ENCODE measurements around the gene FAM118A. TPM values are rescaled to one million over a fixed set of nuclear protein-coding genes. Genes with fewer than 3 reads are reported as not detected.
A peak's percentile ranks its signal among the peaks of the same experiment; 100 is the strongest.

The FAM118A gene
- total RNA-seq, 5 donors from 2014 or later (not counting 1 experiment from before 2014, with no cell fraction given) = 53.5 to 394 (median 154) TPM

GRCh38 chr22:45318168-45318557, 8.4 kb downstream of the FAM118A start:
- Mint-ChIP-seq H3K4me3 (peak overlapping the region; percentile 78 to 84 (median 80)), H3K36me3 (peaks cover 17% of the 10 kb centered on the region), H3K27ac (peak overlapping the region; percentile 98 to 99), H3K4me1 (peaks cover 89 to 97% (median 92%) of the 10 kb centered on the region in 3 donors), H3K9me3 (no peaks in the 10 kb centered on the region), H3K27me3 (no peaks in the 10 kb centered on the region)
- Histone ChIP-seq H3K27me3 (replicated peaks in 1 of 2; ENCODE audit: control insufficient read depth in 2 of 2, extremely low read depth in 1 of 2, insufficient read depth in 2 of 2, low read length in 1 of 2) (no peaks in the 10 kb centered on the region), H3K4me1 (ENCODE audit: control insufficient read depth in 1 of 2, extremely low read depth in 1 of 2, insufficient read depth in 2 of 2, low read length in 2 of 2) (peaks cover 16 to 66% of the 10 kb centered on the region in 2 experiments), H3K4me3 (ENCODE audit: control insufficient read depth in 1 of 2, extremely low read depth in 1 of 2, low read length in 1 of 2) (peak overlapping the region; percentile 15 to 40), H3K9me3 (no peaks in the 10 kb centered on the region), H3K36me3 (ENCODE audit: control insufficient read depth in 2 of 2, extremely low read depth in 1 of 2, insufficient read depth in 1 of 2, low read length in 1 of 2) (peaks cover 3 to 11% of the 10 kb centered on the region in 2 donors), H3K27ac (ENCODE audit: low read length) (peak overlapping the region; percentile 98)
- peak; percentile 75 to 97 (median 92) for DNase-seq
- ChIA-PET CTCF (interaction anchor here in 1 of 2 donors (1.1 kb wide), 1 partner anchor 79 kb away, joined by 3 read pairs; no protein-coding TSS in a partner anchor), POLR2A (interaction anchor here (0.6 to 1.8 kb wide), 2 partner anchors 16 to 17 kb away, joined by 3 to 4 read pairs; no protein-coding TSS in a partner anchor)
- peak; percentile 75 to 87 (median 84) for ATAC-seq (replicated peaks in 1 of 4)
- 2% methylated on average over 8 of the region's 8 CpGs for WGBS (ENCODE audit: insufficient coverage)

GRCh38 chr22:45318558-45319323, 9.0 kb downstream of the FAM118A start:
- Histone ChIP-seq H3K27me3 (replicated peaks in 1 of 2; ENCODE audit: control insufficient read depth in 2 of 2, extremely low read depth in 1 of 2, insufficient read depth in 2 of 2, low read length in 1 of 2) (no peaks in the 10 kb centered on the region), H3K36me3 (ENCODE audit: control insufficient read depth in 2 of 2, extremely low read depth in 1 of 2, insufficient read depth in 1 of 2, low read length in 1 of 2) (peaks cover 6 to 17% of the 10 kb centered on the region in 2 donors), H3K4me1 (ENCODE audit: control insufficient read depth in 1 of 2, extremely low read depth in 1 of 2, insufficient read depth in 2 of 2, low read length in 2 of 2) (peaks cover 16 to 66% of the 10 kb centered on the region in 2 experiments), H3K4me3 (ENCODE audit: control insufficient read depth in 1 of 2, extremely low read depth in 1 of 2, low read length in 1 of 2) (peak overlapping the region; percentile 15 to 40), H3K9me3 (no peaks in the 10 kb centered on the region), H3K27ac (ENCODE audit: low read length) (peak overlapping the region; percentile 98)
- Mint-ChIP-seq H3K36me3 (peaks cover 23% of the 10 kb centered on the region), H3K27me3 (no peaks in the 10 kb centered on the region), H3K4me3 (peak overlapping the region; percentile 78 to 84 (median 80)), H3K4me1 (peaks cover 90 to 97% (median 94%) of the 10 kb centered on the region in 3 donors), H3K9me3 (no peaks in the 10 kb centered on the region), H3K27ac (peak overlapping the region; percentile 98 to 99)
- CTCF ChIA-PET = interaction anchor here in 1 of 2 donors (1.1 kb wide), 1 partner anchor 79 kb away, joined by 3 read pairs; no protein-coding TSS in a partner anchor
- POLR2A ChIA-PET = interaction anchor here (0.5 to 1.8 kb wide), 4 partner anchors 8 to 22 kb away, joined by 3 to 4 read pairs (median 3); no protein-coding TSS in a partner anchor
- DNase-seq (peak in 34 of 35 experiments; percentile 27 to 90 (median 60)), ATAC-seq (replicated peaks in 1 of 4) (peak; percentile 76 to 82 (median 78))
- 3% methylated on average over 8 of the region's 12 CpGs for WGBS (ENCODE audit: insufficient coverage)

- Histone ChIP-seq H3K27ac (ENCODE audit: low read length) (peak overlapping the region; percentile 98), H3K4me3 (ENCODE audit: control insufficient read depth in 1 of 2, extremely low read depth in 1 of 2, low read length in 1 of 2) (peak overlapping the region in 1 of 2 donors; percentile 40), H3K27me3 (replicated peaks in 1 of 2; ENCODE audit: control insufficient read depth in 2 of 2, extremely low read depth in 1 of 2, insufficient read depth in 2 of 2, low read length in 1 of 2) (no peaks in the 10 kb centered on the region), H3K9me3 (no peaks in the 10 kb centered on the region), H3K36me3 (ENCODE audit: control insufficient read depth in 2 of 2, extremely low read depth in 1 of 2, insufficient read depth in 1 of 2, low read length in 1 of 2) (peaks cover 10 to 23% of the 10 kb centered on the region in 2 donors), H3K4me1 (ENCODE audit: control insufficient read depth in 1 of 2, extremely low read depth in 1 of 2, insufficient read depth in 2 of 2, low read length in 2 of 2) (peaks cover 16 to 67% of the 10 kb centered on the region in 2 experiments)
- Mint-ChIP-seq H3K9me3 (no peaks in the 10 kb centered on the region), H3K4me1 (peaks cover 90 to 97% (median 94%) of the 10 kb centered on the region in 3 donors), H3K27me3 (no peaks in the 10 kb centered on the region), H3K4me3 (peak overlapping the region; percentile 78 to 84 (median 80)), H3K36me3 (peaks cover 28% of the 10 kb centered on the region), H3K27ac (peak overlapping the region; percentile 98 to 99)
- POLR2A ChIA-PET = interaction anchor here in 1 of 2 donors (0.5 to 1.1 kb wide), 2 partner anchors 8 to 22 kb away, joined by 3 read pairs; no protein-coding TSS in a partner anchor
- no CpG with 5 or more reads among the region's 5 CpGs for WGBS (ENCODE audit: insufficient coverage)
- CTCF ChIA-PET = interaction anchor here in 1 of 2 donors (1.1 kb wide), 1 partner anchor 78 kb away, joined by 3 read pairs; no protein-coding TSS in a partner anchor
- DNase-seq (peak in 5 of 35 experiments; percentile 22 to 58 (median 27)), ATAC-seq (replicated peaks in 1 of 4) (no peak)
Measured at GRCh38 chr22:45319324-45319685, 9.6 kb downstream of the FAM118A start.

GRCh38 chr22:45320357-45320976, 10.7 kb downstream of the FAM118A start:
- Mint-ChIP-seq H3K4me3 (peak overlapping the region; percentile 78 to 84 (median 80)), H3K27me3 (no peaks in the 10 kb centered on the region), H3K27ac (peak overlapping the region; percentile 98 to 99), H3K4me1 (peaks cover 90 to 95% (median 92%) of the 10 kb centered on the region in 3 donors), H3K36me3 (peaks cover 37% of the 10 kb centered on the region), H3K9me3 (no peaks in the 10 kb centered on the region)
- Histone ChIP-seq H3K4me3 (ENCODE audit: control insufficient read depth in 1 of 2, extremely low read depth in 1 of 2, low read length in 1 of 2) (no peak overlapping the region), H3K4me1 (ENCODE audit: control insufficient read depth in 1 of 2, extremely low read depth in 1 of 2, insufficient read depth in 2 of 2, low read length in 2 of 2) (peaks cover 16 to 68% of the 10 kb centered on the region in 2 experiments), H3K27me3 (replicated peaks in 1 of 2; ENCODE audit: control insufficient read depth in 2 of 2, extremely low read depth in 1 of 2, insufficient read depth in 2 of 2, low read length in 1 of 2) (no peaks in the 10 kb centered on the region), H3K36me3 (ENCODE audit: control insufficient read depth in 2 of 2, extremely low read depth in 1 of 2, insufficient read depth in 1 of 2, low read length in 1 of 2) (peaks cover 13 to 31% of the 10 kb centered on the region in 2 donors), H3K9me3 (no peaks in the 10 kb centered on the region), H3K27ac (ENCODE audit: low read length) (peak overlapping the region; percentile 98)
- ChIA-PET CTCF (no interaction called here), POLR2A (interaction anchor here (0.6 to 0.7 kb wide), 2 partner anchors 19 to 20 kb away, joined by 3 read pairs; no protein-coding TSS in a partner anchor)
- DNase-seq (no peak), ATAC-seq (replicated peaks in 1 of 4) (no peak)
- WGBS (ENCODE audit: insufficient coverage) = 71% methylated on average over 3 of the region's 9 CpGs

GRCh38 chr22:45321827-45322226, 12.1 kb downstream of the FAM118A start:
- peak overlapping the region in 2 of 3 donors; percentile 17 to 84 for H3K4me3 Mint-ChIP-seq
- peaks cover 80 to 85% (median 83%) of the 10 kb centered on the region in 3 donors for H3K4me1 Mint-ChIP-seq
- no peaks in the 10 kb centered on the region for H3K9me3 ChIP-seq
- H3K4me3 ChIP-seq (ENCODE audit: control insufficient read depth in 1 of 2, extremely low read depth in 1 of 2, low read length in 1 of 2) = no peak overlapping the region
- CTCF ChIA-PET = no interaction called here
- peak overlapping the region; percentile 98 to 99 for H3K27ac Mint-ChIP-seq
- H3K4me1 ChIP-seq (ENCODE audit: control insufficient read depth in 1 of 2, extremely low read depth in 1 of 2, insufficient read depth in 2 of 2, low read length in 2 of 2) = peaks cover 16 to 54% of the 10 kb centered on the region in 2 experiments
- H3K9me3 Mint-ChIP-seq = no peaks in the 10 kb centered on the region
- no peak for ATAC-seq (replicated peaks in 1 of 4)
- POLR2A ChIA-PET = no interaction called here
- peaks cover 15 to 36% of the 10 kb centered on the region in 2 donors for H3K36me3 ChIP-seq (ENCODE audit: control insufficient read depth in 2 of 2, extremely low read depth in 1 of 2, insufficient read depth in 1 of 2, low read length in 1 of 2)
- H3K36me3 Mint-ChIP-seq = peaks cover 43% of the 10 kb centered on the region
- peak overlapping the region; percentile 98 for H3K27ac ChIP-seq (ENCODE audit: low read length)
- 78% methylated on average over 7 of the region's 12 CpGs for WGBS (ENCODE audit: insufficient coverage)
- no peaks in the 10 kb centered on the region for H3K27me3 ChIP-seq (replicated peaks in 1 of 2; ENCODE audit: control insufficient read depth in 2 of 2, extremely low read depth in 1 of 2, insufficient read depth in 2 of 2, low read length in 1 of 2)
- no peak for DNase-seq
- no peaks in the 10 kb centered on the region for H3K27me3 Mint-ChIP-seq
